Mesenteric fat pad (tissue), 1 donor: ENCODE results near the gene FNTB. TPM values are rescaled to one million over a fixed set of nuclear protein-coding genes. Genes with fewer than 3 reads are reported as not detected.
"Not testable (repeated sequence)": the region's sequence is repeated elsewhere in the genome, so short reads cannot be mapped to it uniquely, and the experiment has no call there.

Experiments
- DNase-seq: peaks from one replicate; pipeline ENCODE4 v3.0.0-alpha.2; 2020; ENCODE audit warnings: low spot score
- total RNA-seq: library from RNA; stranded (reverse); fragmentation: NEBNext Ultra II Directional; extraction: Animal tissue kit (Norgen Biotek cat#: 25700); gene quantifications from one replicate; pipeline ENCODE4 v1.2.1, GENCODE V29; 2021
- donor health status: DM: yes; HTN: yes; CAD: no.

Gene FNTB
- total RNA-seq, 1 donor from 2014 or later, result 16.1 TPM

GRCh38 chr14:65080960-65081747 is 94.5 kb downstream of the FNTB start:
- no peak for DNase-seq

- DNase-seq, result no peak
These were observed 96.2 kb downstream of the FNTB start for GRCh38 chr14:65082930-65083329.

DNA sequence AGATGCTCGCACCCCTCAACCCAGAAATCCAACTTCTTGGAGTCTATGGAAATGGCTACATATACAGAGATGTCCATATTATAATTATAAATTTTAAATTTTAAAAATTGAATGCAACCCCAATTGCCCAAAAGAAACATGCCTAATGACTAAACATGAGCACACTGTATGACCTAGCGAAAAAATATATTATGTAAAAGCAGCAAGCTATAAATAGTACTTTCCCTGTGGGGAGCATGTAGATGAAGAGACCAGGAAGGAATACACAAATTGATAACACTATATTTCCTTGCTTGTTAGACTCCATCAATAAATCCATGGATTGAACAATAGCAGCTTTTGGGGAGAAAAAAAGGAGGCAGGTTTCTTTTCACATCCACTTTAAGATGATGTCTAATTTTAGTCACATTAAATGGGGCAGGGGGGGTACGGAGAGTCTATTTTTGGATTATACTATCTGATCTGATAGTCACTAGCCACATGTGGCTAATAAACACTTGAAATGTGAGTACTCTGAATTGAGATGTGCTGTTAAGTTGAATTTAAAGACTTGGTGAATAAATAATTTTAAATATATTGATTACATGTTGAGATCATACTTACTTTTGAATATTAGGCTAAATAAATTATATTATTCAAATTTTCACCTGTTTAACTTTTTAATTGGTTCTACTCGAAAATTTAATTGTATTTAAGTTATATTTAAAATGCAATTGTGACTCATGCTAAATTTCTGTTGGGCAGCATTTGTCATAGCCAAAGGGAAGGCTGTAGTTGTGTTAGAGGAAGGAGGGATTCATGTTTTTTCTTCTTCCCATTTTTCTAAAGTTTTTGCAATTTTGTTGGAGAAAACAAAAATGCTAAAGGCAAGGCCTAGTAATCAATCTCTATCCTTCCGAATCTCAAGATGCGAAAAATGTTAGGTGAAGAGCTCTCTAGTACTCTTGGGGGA is 98.1 kb downstream of the FNTB start:
- DNase-seq, result no peak

GRCh38 chr14:65086686-65087085 is 100.0 kb downstream of the FNTB start:
- not testable (repeated sequence) for DNase-seq

DNA sequence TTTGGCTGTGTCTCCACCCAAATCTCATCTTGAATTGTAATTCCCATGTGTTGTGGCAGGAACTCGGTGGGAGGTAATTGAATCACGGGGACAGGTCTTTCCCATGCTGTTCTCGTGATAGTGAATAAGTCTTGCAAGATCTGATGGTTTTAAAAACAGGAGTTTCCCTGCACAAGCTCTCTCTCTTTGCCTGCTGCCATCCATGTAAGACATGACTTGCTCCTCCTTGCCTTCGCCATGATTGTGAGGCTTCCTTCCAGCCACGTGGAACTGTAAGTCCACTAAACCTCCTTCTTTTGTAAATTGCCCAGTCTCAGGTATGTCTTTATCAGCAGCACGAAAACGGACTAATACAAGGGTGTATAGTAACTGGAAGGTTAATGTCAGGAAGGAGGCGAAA is 101.1 kb downstream of the FNTB start:
- not testable (repeated sequence) for DNase-seq

DNA sequence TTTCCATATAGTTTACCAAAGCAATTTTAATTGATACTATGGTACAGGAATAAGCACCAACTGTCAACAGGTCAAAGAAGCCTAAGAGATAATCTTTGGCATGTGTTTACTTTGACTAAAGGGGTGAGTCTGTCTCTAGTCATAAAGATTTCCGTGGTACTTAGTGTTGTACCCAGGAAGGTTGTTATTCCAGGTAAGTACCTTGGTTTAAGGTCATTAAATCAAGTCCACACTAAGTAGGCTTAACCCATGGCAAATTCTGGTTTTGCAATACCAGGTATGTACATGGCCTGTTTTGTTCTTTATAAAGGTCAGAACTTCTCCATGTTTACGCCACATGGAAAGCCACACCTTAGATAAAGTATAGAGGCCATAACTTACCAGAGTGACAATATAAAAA is 105.7 kb downstream of the FNTB start:
- DNase-seq, result no peak

- DNase-seq, result no peak
These were observed 109.0 kb downstream of the FNTB start for GRCh38 chr14:65095633-65096205.

DNA sequence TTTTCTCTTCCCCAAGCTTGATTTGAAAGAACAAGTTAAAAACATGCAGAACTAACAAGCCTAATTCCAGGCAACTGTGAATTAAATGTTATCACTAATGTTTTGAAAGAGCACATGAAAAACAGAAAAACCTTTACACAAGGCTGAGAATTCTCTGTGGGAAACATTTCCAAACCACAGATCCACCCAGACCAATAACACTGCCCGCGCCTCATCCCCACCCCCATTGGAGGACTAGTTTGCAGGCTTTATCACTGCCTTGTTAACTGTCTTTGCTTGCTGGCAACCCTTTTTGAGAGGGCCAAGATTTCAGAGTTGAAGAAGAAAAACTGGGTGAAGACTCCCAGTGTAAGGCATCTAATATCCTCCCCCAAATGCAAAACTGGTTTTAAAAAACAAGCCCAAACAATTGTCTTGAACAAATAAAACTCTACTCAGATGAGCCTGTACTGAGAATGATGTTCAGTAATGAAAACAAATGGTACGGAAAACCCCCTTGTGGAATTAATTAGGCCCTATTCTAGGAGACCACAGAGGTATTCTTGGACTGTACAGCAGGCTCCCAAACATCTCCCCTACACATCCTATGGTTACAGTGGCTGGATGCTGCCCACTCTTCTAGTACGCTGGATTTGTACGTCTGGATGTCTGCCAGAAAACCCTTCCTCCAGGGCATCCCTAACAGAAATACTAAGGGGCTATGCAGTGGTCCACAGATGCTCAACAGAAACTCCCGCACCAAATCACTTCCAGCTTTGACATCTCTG is 109.8 kb downstream of the FNTB start:
- DNase-seq, result no peak

GRCh38 chr14:65098586-65098985 is 111.9 kb downstream of the FNTB start:
- DNase-seq, result no peak

GRCh38 chr14:65100922-65101541 is 114.3 kb downstream of the FNTB start:
- DNase-seq, result no peak

DNA sequence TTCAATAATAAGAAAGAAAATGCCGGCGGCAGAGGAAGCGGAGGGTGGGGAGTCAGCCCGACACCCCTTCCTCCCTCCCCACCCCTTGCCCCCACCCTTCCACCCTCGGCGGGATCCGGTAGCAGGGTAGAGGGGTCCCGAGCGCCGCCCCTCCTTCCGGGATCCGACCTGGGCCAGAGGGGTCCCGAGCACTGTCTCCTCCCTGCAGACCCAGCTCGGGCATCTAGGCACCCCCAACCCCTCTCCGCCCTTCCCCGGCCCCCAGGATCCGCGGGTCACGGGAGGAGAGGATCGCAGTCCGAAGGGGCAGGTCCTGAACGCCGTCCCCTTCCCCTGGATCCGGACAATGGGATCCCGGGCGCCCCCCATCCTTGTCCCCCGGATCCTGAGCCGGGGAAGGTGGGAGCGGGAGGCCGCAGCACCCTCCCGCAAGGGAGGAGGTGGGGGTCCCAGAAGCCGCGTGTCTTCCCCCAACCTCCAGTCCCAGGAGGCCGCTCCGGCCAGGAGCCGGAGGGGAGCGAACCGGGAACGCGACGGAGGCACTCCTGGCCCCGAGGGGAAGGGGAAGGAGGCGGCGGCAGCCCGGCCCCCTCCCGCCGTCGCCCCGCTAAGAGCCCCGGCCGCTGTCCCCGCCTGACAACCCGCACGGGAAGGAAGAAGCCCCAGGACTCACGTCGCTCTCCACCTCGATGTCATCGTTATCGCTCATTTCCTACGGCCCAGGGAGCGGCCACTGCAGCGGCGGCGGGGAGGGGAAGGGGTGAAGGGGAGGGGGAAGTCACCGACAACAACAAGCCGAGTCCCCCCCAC is 115.1 kb downstream of the FNTB start:
- no peak for DNase-seq

GRCh38 chr14:65102441-65103149 is 115.9 kb downstream of the FNTB start, which contains the start of gene MAX:
MAX (minus strand) TSS chr14:65102517; CDS start chr14:65102339, 178 bp downstream.
- DNase-seq, result peak; percentile 100

DNA sequence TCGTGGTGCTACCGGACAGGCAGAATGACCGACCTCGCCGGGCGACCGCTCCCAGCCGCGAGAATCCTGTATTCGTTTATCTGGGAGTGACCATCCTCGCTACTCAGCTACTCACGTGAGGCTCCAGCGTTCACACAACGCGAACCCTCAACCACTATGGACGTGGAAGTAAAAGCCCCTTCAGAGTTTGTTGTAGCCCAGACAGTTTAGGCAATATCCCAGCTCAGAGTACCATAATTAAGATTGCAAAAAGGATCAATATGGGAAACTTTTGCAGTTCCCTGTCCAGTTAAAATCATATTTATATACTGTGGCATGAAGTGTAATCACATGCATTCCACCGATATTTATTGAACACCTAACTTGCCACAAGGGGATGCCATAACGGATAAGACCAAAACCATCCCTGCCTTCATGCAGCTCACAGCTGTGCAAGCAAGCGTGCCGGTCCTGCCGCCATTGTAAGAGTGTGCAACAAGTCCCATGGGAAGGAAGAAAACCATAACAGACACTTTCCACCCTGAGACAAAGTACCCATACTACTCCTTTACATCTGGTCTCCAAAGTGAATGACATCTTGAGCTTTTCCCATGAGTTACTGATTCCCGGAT is 116.6 kb downstream of the FNTB start:
- DNase-seq, result no peak

DNA sequence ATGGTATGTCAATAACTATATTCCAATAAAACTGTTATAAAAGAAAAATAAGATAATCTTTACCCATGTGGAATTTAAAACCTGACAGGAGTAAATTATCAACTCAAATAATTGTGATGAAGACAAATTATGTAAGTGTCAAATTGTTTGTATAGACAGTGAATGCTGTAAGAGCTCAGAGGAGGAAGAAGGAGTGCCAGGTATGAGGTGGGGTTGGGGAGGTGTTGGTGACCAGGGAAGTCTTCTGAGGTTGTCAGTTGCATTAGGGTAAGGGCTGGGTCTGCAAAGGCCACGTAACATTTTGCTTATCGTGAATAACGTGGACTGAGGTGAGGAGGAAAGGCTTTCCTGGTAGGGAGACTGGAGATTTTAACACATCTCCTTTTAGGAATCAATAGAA is 118.1 kb downstream of the FNTB start:
- no peak for DNase-seq

- no peak for DNase-seq
These were observed 119.6 kb downstream of the FNTB start for GRCh38 chr14:65106316-65106715.

DNA sequence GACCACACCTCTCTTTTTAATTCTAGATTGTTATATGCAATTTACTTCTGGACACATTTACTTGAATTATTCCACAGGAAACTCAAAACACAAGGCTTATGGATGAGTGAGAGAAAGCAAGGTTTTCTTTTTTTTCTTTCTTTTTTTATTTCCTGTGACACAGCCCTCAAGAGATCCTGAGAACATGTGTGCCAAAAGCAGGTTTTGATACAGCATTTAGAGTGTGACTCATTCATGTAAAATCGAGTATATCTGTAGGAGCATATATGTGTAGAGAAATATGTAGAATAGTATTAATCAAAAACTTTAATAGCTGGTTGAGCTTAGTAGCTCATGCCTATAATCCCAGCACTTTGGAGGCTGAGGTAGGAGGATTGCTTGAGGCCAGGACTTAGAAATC is 120.0 kb downstream of the FNTB start:
- DNase-seq, result no peak

GRCh38 chr14:65107200-65107599 is 120.5 kb downstream of the FNTB start:
- no peak for DNase-seq

DNA sequence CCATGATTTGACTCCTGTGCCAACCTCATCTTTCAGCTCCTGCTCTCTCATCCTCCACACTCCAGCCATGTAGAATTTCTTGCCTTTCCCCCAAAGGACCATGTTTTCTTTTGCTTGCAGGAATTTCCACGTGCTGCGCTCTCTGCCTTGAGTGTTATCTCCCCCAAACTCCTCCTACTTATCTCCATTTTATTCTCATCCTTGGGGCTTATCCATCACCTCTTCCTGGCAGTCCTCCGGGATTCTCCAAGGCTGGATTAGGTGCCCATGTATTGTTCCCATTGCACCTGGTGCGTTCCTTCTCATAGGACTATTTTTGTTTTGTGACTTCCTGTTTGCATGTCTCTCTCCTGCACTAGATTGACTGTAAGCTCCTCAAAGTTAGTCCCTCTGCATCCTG is 122.7 kb downstream of the FNTB start:
- no peak for DNase-seq

DNA sequence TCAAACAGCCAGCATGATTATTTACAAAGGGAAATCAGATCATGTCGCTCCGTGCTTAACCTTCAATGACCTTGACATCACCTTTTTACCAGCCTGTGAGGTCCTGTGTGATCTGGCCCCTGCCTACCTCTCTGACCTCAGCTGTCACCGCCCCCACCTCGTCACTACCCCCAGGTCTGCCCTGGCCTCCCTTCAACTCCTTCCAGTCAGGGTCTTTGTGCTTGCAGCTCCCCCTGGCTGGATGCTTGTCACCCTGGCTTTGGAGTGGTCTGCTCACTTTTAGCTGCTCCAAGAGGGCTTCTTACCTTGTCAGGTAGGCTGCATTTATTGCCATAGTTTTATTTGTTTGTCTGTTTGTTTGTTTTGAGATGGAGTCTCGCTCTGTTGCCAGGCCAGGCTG is 123.8 kb downstream of the FNTB start:
- no peak for DNase-seq
